H9 (cell line): ENCODE results near the gene TSNAXIP1. TPM values are rescaled to one million over a fixed set of nuclear protein-coding genes. Genes with fewer than 3 reads are reported as not detected.

ENCODE experiments used
- DNase-seq: peaks from one replicate; pipeline ENCODE4 v3.0.0-alpha.2; 2017
- H2AFZ ChIP-seq: one replicate; pipeline ENCODE4 v1.6.1; 2013; ENCODE audit warnings: mild to moderate bottlenecking, low read length, control low read depth, moderate library complexity
- H2AK5ac ChIP-seq: 2 replicates; pipeline ENCODE4 v1.6.1; 2013; ENCODE audit warnings: low read length, control low read depth, mixed read lengths; ENCODE audit not compliant: insufficient read length
- H2BK120ac ChIP-seq: one replicate; pipeline ENCODE4 v1.6.1; 2013; ENCODE audit warnings: low read depth, mild to moderate bottlenecking, low read length, control low read depth, inconsistent platforms; ENCODE audit not compliant: poor library complexity, severe bottlenecking
- H2BK12ac ChIP-seq: 2 replicates; pipeline ENCODE4 v1.6.1; 2013; ENCODE audit warnings: low read length, control low read depth, mixed read lengths, low read depth; ENCODE audit not compliant: insufficient read length
- H2BK15ac ChIP-seq: 2 replicates; pipeline ENCODE4 v1.6.1; 2013; ENCODE audit warnings: low read depth, low read length, control low read depth
- H2BK20ac ChIP-seq: one replicate; pipeline ENCODE4 v1.6.1; 2013; ENCODE audit warnings: low read depth, mild to moderate bottlenecking, low read length, control low read depth, inconsistent platforms; ENCODE audit not compliant: poor library complexity, severe bottlenecking
- H2BK5ac ChIP-seq: 2 replicates; pipeline ENCODE4 v1.6.1; 2013; ENCODE audit warnings: low read length, control low read depth, mixed read lengths; ENCODE audit not compliant: insufficient read length
- H3K14ac ChIP-seq: 2 replicates; pipeline ENCODE4 v1.6.1; 2013; ENCODE audit warnings: low read length, control low read depth; ENCODE audit not compliant: insufficient read depth
- H3K18ac ChIP-seq: 2 replicates; pipeline ENCODE4 v1.6.1; 2013; ENCODE audit warnings: low read depth, mild to moderate bottlenecking, mixed read lengths, low read length, control low read depth; ENCODE audit not compliant: insufficient read length
- H3K23ac ChIP-seq: 2 replicates; pipeline ENCODE4 v1.6.1; 2013; ENCODE audit warnings: low read length, control low read depth, mixed read lengths, low read depth; ENCODE audit not compliant: insufficient read length
- H3K23me2 ChIP-seq: 2 replicates; pipeline ENCODE4 v1.6.1; 2013; ENCODE audit warnings: low read depth, mild to moderate bottlenecking, mixed read lengths, low read length, control low read depth; ENCODE audit not compliant: insufficient read length, poor library complexity, severe bottlenecking
- H3K27ac ChIP-seq: 2 replicates; pipeline ENCODE4 v1.5.1; 2013; ENCODE audit warnings: low read length, control low read depth, mixed read lengths, low read depth; ENCODE audit not compliant: insufficient read length
- H3K27me3 ChIP-seq: 2 replicates; pipeline ENCODE4 v1.6.1; 2013; ENCODE audit warnings: low read length, control low read depth, inconsistent platforms; ENCODE audit not compliant: insufficient read depth
- H3K4ac ChIP-seq: 2 replicates; pipeline ENCODE4 v1.6.1; 2013; ENCODE audit warnings: low read depth, mild to moderate bottlenecking, control low read depth, inconsistent platforms, low read length, moderate library complexity
- H3K4me1 ChIP-seq: 2 replicates; pipeline ENCODE4 v1.6.1; 2013; ENCODE audit warnings: low read length, control low read depth, inconsistent platforms; ENCODE audit not compliant: insufficient read depth
- H3K4me2 ChIP-seq: 2 replicates; pipeline ENCODE4 v1.6.1; 2013; ENCODE audit warnings: low read length, control low read depth, mixed read lengths; ENCODE audit not compliant: insufficient read length, insufficient read depth
- H3K56ac ChIP-seq: 2 replicates; pipeline ENCODE4 v1.6.1; 2013; ENCODE audit warnings: low read depth, mild to moderate bottlenecking, mixed read lengths, low read length, control low read depth; ENCODE audit not compliant: insufficient read length
- H3K79me1 ChIP-seq: 2 replicates; pipeline ENCODE4 v1.6.1; 2013; ENCODE audit warnings: low read depth, mild to moderate bottlenecking, moderate library complexity, low read length, control low read depth, inconsistent platforms; ENCODE audit not compliant: insufficient read depth, poor library complexity, severe bottlenecking
- H3K79me2 ChIP-seq: 2 replicates; pipeline ENCODE4 v1.6.1; 2013; ENCODE audit warnings: low read length, control low read depth, inconsistent platforms; ENCODE audit not compliant: insufficient read depth
- H3K9ac ChIP-seq: 2 replicates; pipeline ENCODE4 v1.6.1; 2013; ENCODE audit warnings: low read length, control low read depth, mixed read lengths; ENCODE audit not compliant: insufficient read length; ENCODE audit errors: extremely low read depth
- H3K9me3 ChIP-seq: one replicate; pipeline ENCODE4 v1.6.1; 2013; ENCODE audit warnings: low read depth, low read length, inconsistent platforms; ENCODE audit not compliant: control insufficient read depth
- H3T11ph ChIP-seq: one replicate; pipeline ENCODE4 v1.6.1; 2013; ENCODE audit warnings: mild to moderate bottlenecking, low read length, control low read depth, inconsistent platforms
- H4K20me1 ChIP-seq: one replicate; pipeline ENCODE4 v1.6.1; 2013; ENCODE audit not compliant: control insufficient read depth, insufficient read length, insufficient read depth
- H4K5ac ChIP-seq: 2 replicates; pipeline ENCODE4 v1.6.1; 2013; ENCODE audit warnings: low read depth, mild to moderate bottlenecking, mixed read lengths, low read length, control low read depth; ENCODE audit not compliant: insufficient read length
- H4K8ac ChIP-seq: replicated peaks from 2 replicates; pipeline ENCODE4 v1.6.1; 2013; ENCODE audit warnings: low read length, control low read depth, mixed read lengths, low read depth; ENCODE audit not compliant: insufficient read length
- H4K91ac ChIP-seq: 2 replicates; pipeline ENCODE4 v1.6.1; 2013; ENCODE audit warnings: low read depth, mild to moderate bottlenecking, moderate library complexity, mixed read lengths, low read length, control low read depth; ENCODE audit not compliant: insufficient read length
- H3K27ac Mint-ChIP-seq, 3 experiments: 2 replicates in 2 of 3; 3 replicates in 1 of 3; pipeline ENCODE4 v1.8.0; 2020 to 2021; ENCODE audit warnings: mixed read lengths in 3 of 3, mild to moderate bottlenecking in 1 of 3, moderate library complexity in 1 of 3
- H3K27me3 Mint-ChIP-seq: 2 replicates; pipeline ENCODE4 v1.8.0; 2021; ENCODE audit warnings: low read depth, mild to moderate bottlenecking, moderate library complexity, mixed read lengths
- H3K36me3 Mint-ChIP-seq, 3 experiments: 2 replicates in 2 of 3; 3 replicates in 1 of 3; pipeline ENCODE4 v1.8.0; 2020 to 2021; ENCODE audit warnings: low read depth in 3 of 3, mixed read lengths in 3 of 3; ENCODE audit not compliant: insufficient read depth in 1 of 3
- H3K4me1 Mint-ChIP-seq, 2 experiments: 2 replicates each; pipeline ENCODE4 v1.8.0; 2020; ENCODE audit warnings: mixed read lengths in 2 of 2
- H3K4me3 Mint-ChIP-seq, 2 experiments: 2 replicates in 1 of 2; 3 replicates in 1 of 2; pipeline ENCODE4 v1.8.0; 2020 to 2021; ENCODE audit warnings: mild to moderate bottlenecking in 2 of 2, mixed read lengths in 2 of 2, moderate library complexity in 1 of 2
- H3K9me3 Mint-ChIP-seq, 2 experiments: 2 replicates in 1 of 2; 3 replicates in 1 of 2; pipeline ENCODE4 v1.8.0; 2020; ENCODE audit warnings: mild to moderate bottlenecking in 2 of 2, mixed read lengths in 2 of 2, moderate library complexity in 1 of 2
- CTCF ChIP-seq: fragments of 200-600 bp; sonication (generic); conservative IDR thresholded peaks from 3 replicates; pipeline ENCODE4 v1.8.0; 2021; ENCODE audit warnings: antibody characterized with exemption, mild to moderate bottlenecking
- WGBS: extraction: QIAGEN DNeasy Blood & Tissue Kit; methylation state at CpG from one replicate; pipeline ENCODE4 v1.1.7; 2013; ENCODE audit warnings: missing lambda C conversion rate, low lambda C conversion rate, mixed read lengths; ENCODE audit not compliant: insufficient read length; ENCODE audit errors: extremely low coverage; 5-methylcytosine and 5-hydroxymethylcytosine counted together
- total RNA-seq: library from RNA; stranded (reverse); gene quantifications from 2 replicates; pipeline ENCODE4 v1.2.1, GENCODE V29; 2021

TSNAXIP1 gene
- total RNA-seq, 1 experiment from 2014 or later: 1.3 TPM

GRCh38 chr16:67760206-67760955, 46.3 kb upstream of the TSNAXIP1 start:
- Histone ChIP-seq H3K56ac (no peak overlapping the region), H3K27ac (no peak overlapping the region), H3K14ac (no peak overlapping the region), H2AK5ac (no peak overlapping the region), H2BK20ac (no peak overlapping the region), H3K27me3 (no peaks in the 10 kb centered on the region), H4K91ac (no peak overlapping the region), H2AFZ (no peak overlapping the region), H3K4me1 (no peaks in the 10 kb centered on the region), H3K9me3 (no peaks in the 10 kb centered on the region), H3K9ac (no peak overlapping the region), H3T11ph (no peak overlapping the region), H4K5ac (no peak overlapping the region), H3K79me1 (no peaks in the 10 kb centered on the region), H3K23me2 (no peaks in the 10 kb centered on the region), H4K8ac (no peak overlapping the region), H3K4me2 (no peak overlapping the region), H3K18ac (no peak overlapping the region), H3K23ac (no peak overlapping the region), H2BK15ac (no peak overlapping the region), H3K79me2 (no peaks in the 10 kb centered on the region), H2BK12ac (no peak overlapping the region), H4K20me1 (no peaks in the 10 kb centered on the region), H2BK5ac (no peak overlapping the region), H3K4ac (no peak overlapping the region), H2BK120ac (no peak overlapping the region)
- Mint-ChIP-seq H3K4me3 (no peak overlapping the region), H3K27me3 (no peaks in the 10 kb centered on the region), H3K27ac (peak overlapping the region; percentile 46 to 71 (median 54); a peak in 3 of 7 replicates), H3K36me3 (no peaks in the 10 kb centered on the region; a peak in 3 of 7 replicates), H3K4me1 (no peaks in the 10 kb centered on the region), H3K9me3 (no peaks in the 10 kb centered on the region)
- DNase-seq: no peak
- no peak for TF ChIP-seq CTCF
- WGBS: no CpG with 5 or more reads among the region's 8 CpGs
